ENCODE data around the gene KRTAP5-6. TPM values are rescaled to one million over a fixed set of nuclear protein-coding genes. Genes with fewer than 3 reads are reported as not detected.

Gene KRTAP5-6
- total RNA-seq = not detected in 2 replicates
- long read RNA-seq = 0 reads

- H3K9me3 Mint-ChIP-seq (ENCODE audit: unreplicated experiment) = no peaks in the 10 kb centered on the region
- peaks cover 9% of the 10 kb centered on the region for H3K4me1 Mint-ChIP-seq (ENCODE audit: unreplicated experiment)
- H3K36me3 Mint-ChIP-seq (ENCODE audit: unreplicated experiment) = no peaks in the 10 kb centered on the region
- no peak for TF ChIP-seq CTCF (IDR thresholded peaks at IDR 0.05)
- H3K27ac Mint-ChIP-seq (ENCODE audit: unreplicated experiment) = no peak within 1 kb of the TSS
- DNase-seq (ENCODE audit: extremely low spot score, unreplicated experiment) = no peak
- peaks cover 17% of the 10 kb centered on the region for H3K27me3 Mint-ChIP-seq (ENCODE audit: unreplicated experiment)
- H3K4me3 Mint-ChIP-seq (ENCODE audit: unreplicated experiment) = no peak within 1 kb of the TSS
These were observed at the start of gene KRTAP5-6 for GRCh38 chr11:1696608-1697570. TSS of gene KRTAP5-6 (plus strand) at chr11:1697195. CDS start at chr11:1697246, 51 bp downstream.

GRCh38 chr11:1647901-1648652 lies 48.9 kb upstream of the KRTAP5-6 start:
- Mint-ChIP-seq H3K4me3 (ENCODE audit: unreplicated experiment) (no peak overlapping the region), H3K27ac (ENCODE audit: unreplicated experiment) (no peak overlapping the region), H3K36me3 (ENCODE audit: unreplicated experiment) (no peaks in the 10 kb centered on the region), H3K27me3 (ENCODE audit: unreplicated experiment) (peaks cover 33% of the 10 kb centered on the region), H3K9me3 (ENCODE audit: unreplicated experiment) (no peaks in the 10 kb centered on the region), H3K4me1 (ENCODE audit: unreplicated experiment) (no peaks in the 10 kb centered on the region)
- no peak for DNase-seq (ENCODE audit: extremely low spot score, unreplicated experiment)
- no peak for TF ChIP-seq CTCF (IDR thresholded peaks at IDR 0.05)

- H3K36me3 Mint-ChIP-seq (ENCODE audit: unreplicated experiment) = no peaks in the 10 kb centered on the region
- no peak for DNase-seq (ENCODE audit: extremely low spot score, unreplicated experiment)
These were observed 48.2 kb upstream of the KRTAP5-6 start for GRCh38 chr11:1648653-1649420.

GRCh38 chr11:1650034-1650917 lies 46.7 kb upstream of the KRTAP5-6 start:
- no peak for TF ChIP-seq CTCF (IDR thresholded peaks at IDR 0.05)
- H3K36me3 Mint-ChIP-seq (ENCODE audit: unreplicated experiment) = no peaks in the 10 kb centered on the region
- no peaks in the 10 kb centered on the region for H3K4me1 Mint-ChIP-seq (ENCODE audit: unreplicated experiment)
- H3K9me3 Mint-ChIP-seq (ENCODE audit: unreplicated experiment) = no peaks in the 10 kb centered on the region
- no peak for DNase-seq (ENCODE audit: extremely low spot score, unreplicated experiment)
- no peak overlapping the region for H3K27ac Mint-ChIP-seq (ENCODE audit: unreplicated experiment)
- H3K27me3 Mint-ChIP-seq (ENCODE audit: unreplicated experiment) = peaks cover 28% of the 10 kb centered on the region
- H3K4me3 Mint-ChIP-seq (ENCODE audit: unreplicated experiment) = no peak overlapping the region

More at GRCh38 chr11:1648653-1649420, 48.2 kb upstream of the KRTAP5-6 start:
- no peak for TF ChIP-seq CTCF (IDR thresholded peaks at IDR 0.05)
- Mint-ChIP-seq H3K27ac (ENCODE audit: unreplicated experiment) (no peak overlapping the region), H3K4me3 (ENCODE audit: unreplicated experiment) (no peak overlapping the region), H3K4me1 (ENCODE audit: unreplicated experiment) (no peaks in the 10 kb centered on the region), H3K27me3 (ENCODE audit: unreplicated experiment) (peaks cover 33% of the 10 kb centered on the region), H3K9me3 (ENCODE audit: unreplicated experiment) (no peaks in the 10 kb centered on the region)

All from osteocyte (in vitro differentiated cells).